HepG2 (cell line): ENCODE results near the gene ITLN1.

ENCODE experiments used
- ISL2 ChIP-seq: sonication (generic); formaldehyde crosslinking; IDR thresholded peaks from 2 replicates; pipeline ENCODE4 v1.5.0; 2020; ENCODE audit warnings: missing genetic modification reagents
- KDM4B ChIP-seq: sonication (generic); formaldehyde crosslinking; IDR thresholded peaks from 2 replicates; pipeline ENCODE4 v1.4.0; 2020; ENCODE audit warnings: missing genetic modification reagents
- PATZ1 ChIP-seq: sonication (generic); formaldehyde crosslinking; IDR thresholded peaks from 2 replicates; pipeline ENCODE4 v1.4.0; 2020; ENCODE audit warnings: missing genetic modification reagents

- TF ChIP-seq ISL2: no peak
- no peak for TF ChIP-seq PATZ1 (CRISPR knock-in tag)
- TF ChIP-seq KDM4B (CRISPR knock-in tag): no peak
Measured at GRCh38 chr1:160863061-160863773, 21.8 kb downstream of the ITLN1 start.
